ENCODE measurements around the gene ADAM10. TPM values are rescaled to one million over a fixed set of nuclear protein-coding genes. Genes with fewer than 3 reads are reported as not detected.
"Not testable (repeated sequence)": the region's sequence is repeated elsewhere in the genome, so short reads cannot be mapped to it uniquely, and the experiment has no call there.

The ADAM10 gene
- total RNA-seq, 1 donor from 2014 or later, result 106 TPM

- DNase-seq (ENCODE audit: low read depth), result no peak
- peak; percentile 5 for TF ChIP-seq CTCF (conservative IDR thresholded peaks at IDR 0.05; ENCODE audit: low read depth, low read length)
- H3K4me3 ChIP-seq (ENCODE audit: low read depth, low read length), result no peak overlapping the region
Measured at GRCh38 chr15:58611731-58612676, 137.5 kb downstream of the ADAM10 start.

DNA sequence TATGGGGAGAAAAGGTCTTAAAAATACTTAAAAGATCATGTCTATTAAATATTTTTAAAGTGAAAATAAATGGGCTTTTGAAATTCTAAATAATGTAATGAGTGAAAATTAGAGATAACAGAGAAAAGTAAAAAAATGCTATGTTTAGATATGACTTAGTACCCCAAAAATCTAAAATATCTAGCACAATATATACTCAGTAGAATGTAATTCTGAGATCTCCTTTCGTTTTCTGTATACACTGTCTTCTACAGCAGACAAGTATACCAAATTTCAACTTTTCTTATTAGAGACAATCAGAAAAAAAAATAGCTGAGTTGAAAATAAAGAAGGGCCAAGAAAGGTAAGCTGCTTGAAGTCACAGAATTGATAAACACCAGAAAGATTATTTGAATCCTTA, 140.8 kb downstream of the ADAM10 start:
- no peak overlapping the region for H3K4me3 ChIP-seq (ENCODE audit: low read depth, low read length)
- no peak for DNase-seq (ENCODE audit: low read depth)
- no peak for TF ChIP-seq CTCF (conservative IDR thresholded peaks at IDR 0.05; ENCODE audit: low read depth, low read length)

GRCh38 chr15:58608129-58608590, 141.3 kb downstream of the ADAM10 start:
- no peak for TF ChIP-seq CTCF (conservative IDR thresholded peaks at IDR 0.05; ENCODE audit: low read depth, low read length)
- DNase-seq (ENCODE audit: low read depth), result no peak
- no peak overlapping the region for H3K4me3 ChIP-seq (ENCODE audit: low read depth, low read length)

DNA sequence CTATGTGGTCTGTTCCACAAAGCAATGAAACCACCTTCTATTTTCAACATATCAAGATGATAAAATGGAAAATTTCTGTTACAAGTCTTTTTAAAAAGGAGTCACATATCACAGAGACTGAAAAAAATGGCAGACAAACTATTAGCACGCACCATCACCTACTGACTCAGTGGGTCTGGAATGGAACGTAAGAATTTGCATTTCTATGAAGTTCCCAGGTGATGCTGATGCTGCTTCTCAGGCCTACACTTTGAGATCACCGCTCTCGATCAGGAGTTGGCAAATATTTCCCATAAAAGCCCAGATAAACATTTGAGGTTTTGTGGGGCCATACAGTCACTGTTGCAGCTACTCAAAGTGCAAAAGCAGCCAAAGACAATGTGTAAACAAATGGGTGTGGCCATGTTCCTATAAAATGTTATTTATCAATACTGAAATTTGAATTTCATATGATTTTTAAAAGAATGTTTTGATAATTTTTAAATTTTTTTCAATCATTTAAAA, 142.9 kb downstream of the ADAM10 start:
- DNase-seq (ENCODE audit: low read depth), result no peak
- no peak for TF ChIP-seq CTCF (conservative IDR thresholded peaks at IDR 0.05; ENCODE audit: low read depth, low read length)

DNA sequence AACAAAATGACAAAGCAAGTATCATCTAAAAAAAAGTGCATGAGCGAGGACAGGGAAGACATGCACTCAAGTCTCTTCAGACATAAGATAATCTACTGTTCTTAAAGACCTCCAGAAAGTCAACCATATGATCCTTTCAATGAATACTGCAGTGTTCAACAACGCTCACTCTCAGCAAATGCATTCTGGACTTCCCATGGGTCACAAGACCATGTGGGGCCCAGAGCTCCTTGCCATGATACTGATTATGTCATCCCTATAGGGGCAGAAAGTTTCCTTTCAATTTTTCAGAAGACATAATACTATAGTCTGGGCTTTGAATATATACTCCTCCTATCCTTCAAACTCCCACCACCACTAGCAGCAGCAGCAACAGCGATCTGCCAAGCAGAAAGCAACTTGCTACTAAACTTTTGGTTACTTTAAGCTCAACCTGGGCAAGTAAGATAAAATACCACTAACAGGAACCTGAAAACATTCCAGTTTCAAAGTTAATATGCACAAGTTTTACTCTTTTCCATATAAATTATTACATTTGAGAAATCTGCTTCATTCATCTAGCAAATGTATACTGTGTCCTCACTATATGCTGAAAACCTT, 143.5 kb downstream of the ADAM10 start:
- DNase-seq (ENCODE audit: low read depth), result no peak
- no peak overlapping the region for H3K4me3 ChIP-seq (ENCODE audit: low read depth, low read length)
- no peak for TF ChIP-seq CTCF (conservative IDR thresholded peaks at IDR 0.05; ENCODE audit: low read depth, low read length)

More for the DNA sequence above, 142.9 kb downstream of the ADAM10 start:
- no peak overlapping the region for H3K4me3 ChIP-seq (ENCODE audit: low read depth, low read length)

DNA sequence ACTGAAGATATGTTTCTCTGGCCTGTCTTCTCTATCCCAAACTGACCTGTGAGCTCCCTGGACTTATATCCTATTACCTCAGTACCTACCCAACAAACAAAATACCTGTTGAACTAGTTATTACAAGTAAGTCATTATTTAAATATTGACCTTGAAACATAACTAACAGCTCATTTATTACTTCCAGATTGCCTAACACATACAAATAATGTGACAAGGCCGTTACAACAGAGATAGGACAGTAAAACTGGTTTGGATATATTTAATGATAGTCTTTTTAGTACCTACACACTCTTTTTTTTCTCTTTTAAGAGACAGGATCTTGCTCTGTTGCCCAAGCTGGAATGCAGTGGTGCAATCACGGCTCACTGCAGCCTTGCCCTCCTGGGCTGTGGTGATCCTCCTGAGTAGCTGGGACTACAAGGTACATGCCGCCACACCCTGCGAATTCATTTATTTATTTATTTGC, 145.0 kb downstream of the ADAM10 start:
- no peak for TF ChIP-seq CTCF (conservative IDR thresholded peaks at IDR 0.05; ENCODE audit: low read depth, low read length)
- DNase-seq (ENCODE audit: low read depth), result no peak
- H3K4me3 ChIP-seq (ENCODE audit: low read depth, low read length), result no peak overlapping the region

DNA sequence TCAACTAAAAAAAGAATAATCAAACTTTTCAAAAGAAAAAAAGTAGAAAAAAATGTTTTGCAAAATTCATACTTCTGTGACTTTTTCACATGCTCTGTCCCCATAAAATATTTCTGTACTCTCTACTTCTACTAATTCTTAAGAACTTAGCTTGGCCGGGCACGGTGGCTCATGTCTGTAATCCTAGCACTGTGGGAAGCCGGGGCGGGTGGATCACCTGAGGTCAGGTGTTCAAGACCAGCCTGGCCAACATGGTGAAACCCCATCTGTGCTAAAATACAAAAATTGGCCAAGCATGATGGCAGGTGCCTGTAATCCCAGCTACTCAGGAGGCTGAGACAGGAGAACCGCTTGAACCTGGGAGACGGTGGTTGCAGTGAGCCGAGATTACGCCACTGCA, 145.6 kb downstream of the ADAM10 start:
- not testable (repeated sequence) for H3K4me3 ChIP-seq (ENCODE audit: low read depth, low read length); DNase-seq (ENCODE audit: low read depth)

Data from epithelial cell of proximal tubule (primary cell).